ENCODE measurements around the gene ARHGAP44. TPM values are rescaled to one million over a fixed set of nuclear protein-coding genes. Genes with fewer than 3 reads are reported as not detected.
"Not testable (repeated sequence)": the region's sequence is repeated elsewhere in the genome, so short reads cannot be mapped to it uniquely, and the experiment has no call there.

Gene ARHGAP44
- total and polyA plus RNA-seq, 7 donors = 0.59 to 3.4 (median 1.7) TPM

GRCh38 chr17:12967962-12968361, 178.7 kb downstream of the ARHGAP44 start:
- no peak for ATAC-seq
- DNase-seq = no peak
- Histone ChIP-seq H3K4me3 (no peak overlapping the region), H3K36me3 (ENCODE audit: insufficient read depth in 1 of 2, low read depth in 1 of 2) (no peaks in the 10 kb centered on the region), H3K27me3 (ENCODE audit: insufficient read depth in 3 of 3, low read length in 2 of 3) (peaks cover 0 to 6% (median 0%) of the 10 kb centered on the region in 3 donors), H3K9me3 (no peaks in the 10 kb centered on the region), H3K27ac (no peak overlapping the region), H3K4me1 (no peaks in the 10 kb centered on the region)
- intact Hi-C loops (cut with DNase I) = no loop called here
- TF ChIP-seq CTCF (IDR thresholded peaks at IDR 0.05) = no peak
- WGBS, 3 donors = 67 to 79% (median 74%) methylated on average over 11 of the region's 11 CpGs

- peak in 3 of 4 donors; percentile 31 to 40 (median 40) for ATAC-seq
- TF ChIP-seq CTCF (IDR thresholded peaks at IDR 0.05) = no peak
- DNase-seq = no peak
Measured at GRCh38 chr17:12973496-12974004, 184.3 kb downstream of the ARHGAP44 start.

GRCh38 chr17:12974005-12974531, 184.8 kb downstream of the ARHGAP44 start:
- ATAC-seq = peak in 3 of 4 donors; percentile 28 to 62 (median 29)
- WGBS, 3 donors = 1 to 2% (median 1%) methylated on average over 36 to 40 of the region's 40 CpGs
- peak overlapping the region; percentile 53 for H3K4me3 ChIP-seq
- peaks cover 6% of the 10 kb centered on the region for H3K4me1 ChIP-seq
- H3K36me3 ChIP-seq (ENCODE audit: insufficient read depth in 1 of 2, low read depth in 1 of 2) = no peaks in the 10 kb centered on the region
- no peak for TF ChIP-seq CTCF (IDR thresholded peaks at IDR 0.05)
- H3K27ac ChIP-seq = no peak overlapping the region
- intact Hi-C loops (cut with DNase I) = no loop called here
- no peaks in the 10 kb centered on the region for H3K9me3 ChIP-seq
- DNase-seq = no peak
- peaks cover 0 to 13% (median 3%) of the 10 kb centered on the region in 3 donors for H3K27me3 ChIP-seq (ENCODE audit: insufficient read depth in 3 of 3, low read length in 2 of 3)

More at GRCh38 chr17:12973496-12974004, 184.3 kb downstream of the ARHGAP44 start:
- WGBS, 3 donors = 2 to 4% (median 3%) methylated on average over 16 of the region's 16 CpGs
- no peaks in the 10 kb centered on the region for H3K36me3 ChIP-seq (ENCODE audit: insufficient read depth in 1 of 2, low read depth in 1 of 2)
- H3K4me1 ChIP-seq = peaks cover 6% of the 10 kb centered on the region
- H3K9me3 ChIP-seq = no peaks in the 10 kb centered on the region
- intact Hi-C loops (cut with DNase I) = no loop called here
- no peak overlapping the region for H3K27ac ChIP-seq
- H3K27me3 ChIP-seq (ENCODE audit: insufficient read depth in 3 of 3, low read length in 2 of 3) = peaks cover 0 to 13% (median 3%) of the 10 kb centered on the region in 3 donors
- peak overlapping the region; percentile 53 for H3K4me3 ChIP-seq

- intact Hi-C loops (cut with DNase I) = no loop called here
- DNase-seq (no peak), ATAC-seq (no peak)
- Histone ChIP-seq H3K27me3 (ENCODE audit: insufficient read depth in 3 of 3, low read length in 2 of 3) (peaks cover 0 to 6% (median 3%) of the 10 kb centered on the region in 3 donors), H3K4me1 (peaks cover 6% of the 10 kb centered on the region), H3K4me3 (no peak overlapping the region), H3K27ac (no peak overlapping the region), H3K36me3 (ENCODE audit: insufficient read depth in 1 of 2, low read depth in 1 of 2) (no peaks in the 10 kb centered on the region), H3K9me3 (no peaks in the 10 kb centered on the region)
- TF ChIP-seq CTCF (IDR thresholded peaks at IDR 0.05) = no peak
- WGBS, 3 donors = 53 to 58% (median 57%) methylated on average over 13 of the region's 13 CpGs
Measured at GRCh38 chr17:12977008-12977751, 187.9 kb downstream of the ARHGAP44 start.

GRCh38 chr17:12978787-12979186, 189.5 kb downstream of the ARHGAP44 start:
- ATAC-seq; H3K4me1 ChIP-seq; H3K9me3 ChIP-seq; H3K4me3 ChIP-seq; intact Hi-C loops (cut with DNase I); H3K27me3 ChIP-seq (ENCODE audit: insufficient read depth in 3 of 3, low read length in 2 of 3); H3K36me3 ChIP-seq (ENCODE audit: insufficient read depth in 1 of 2, low read depth in 1 of 2); DNase-seq; H3K27ac ChIP-seq: not testable (repeated sequence)
- WGBS, 3 donors = 82 to 91% (median 89%) methylated on average over 5 to 6 of the region's 6 CpGs

Data from psoas muscle (tissue), 8 donors.